Fibroblast of lung (primary cell): ENCODE results near the gene SMAD2.

ENCODE experiments used
- EZH2 ChIP-seq: IDR thresholded peaks from 2 replicates; pipeline ENCODE4 v1.5.1; 2012; ENCODE audit warnings: low read length, control low read depth, mild to moderate bottlenecking; ENCODE audit errors: missing control alignments
- TF ChIP-seq, protein P1 (sequence below), 2 donors: IDR thresholded peaks in 1 of 2; conservative IDR thresholded peaks in 1 of 2; 1 replicate in 1 of 2; 2 replicates in 1 of 2; pipeline ENCODE4 v1.5.1; 2011 to 2012; ENCODE audit warnings: low read length in 2 of 2, control low read depth in 1 of 2, inconsistent platforms in 1 of 2, low read depth in 1 of 2, mild to moderate bottlenecking in 1 of 2

GRCh38 chr18:47772374-47773248 lies 157.8 kb downstream of the SMAD2 start:
- TF ChIP-seq, protein P1, sequence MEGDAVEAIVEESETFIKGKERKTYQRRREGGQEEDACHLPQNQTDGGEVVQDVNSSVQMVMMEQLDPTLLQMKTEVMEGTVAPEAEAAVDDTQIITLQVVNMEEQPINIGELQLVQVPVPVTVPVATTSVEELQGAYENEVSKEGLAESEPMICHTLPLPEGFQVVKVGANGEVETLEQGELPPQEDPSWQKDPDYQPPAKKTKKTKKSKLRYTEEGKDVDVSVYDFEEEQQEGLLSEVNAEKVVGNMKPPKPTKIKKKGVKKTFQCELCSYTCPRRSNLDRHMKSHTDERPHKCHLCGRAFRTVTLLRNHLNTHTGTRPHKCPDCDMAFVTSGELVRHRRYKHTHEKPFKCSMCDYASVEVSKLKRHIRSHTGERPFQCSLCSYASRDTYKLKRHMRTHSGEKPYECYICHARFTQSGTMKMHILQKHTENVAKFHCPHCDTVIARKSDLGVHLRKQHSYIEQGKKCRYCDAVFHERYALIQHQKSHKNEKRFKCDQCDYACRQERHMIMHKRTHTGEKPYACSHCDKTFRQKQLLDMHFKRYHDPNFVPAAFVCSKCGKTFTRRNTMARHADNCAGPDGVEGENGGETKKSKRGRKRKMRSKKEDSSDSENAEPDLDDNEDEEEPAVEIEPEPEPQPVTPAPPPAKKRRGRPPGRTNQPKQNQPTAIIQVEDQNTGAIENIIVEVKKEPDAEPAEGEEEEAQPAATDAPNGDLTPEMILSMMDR (conservative IDR thresholded peaks at IDR 0.05 in 1 of 2, IDR thresholded peaks at IDR 0.05 in 1 of 2; ENCODE audit: low read depth in 1 of 2, low read length in 2 of 2), result peak; percentile 60 to 82
- TF ChIP-seq EZH2, result no peak
